Suprapubic skin (tissue), 4 donors: ENCODE data around the gene KAZN. TPM values are rescaled to one million over a fixed set of nuclear protein-coding genes. Genes with fewer than 3 reads are reported as not detected.

Experiments
- DNase-seq, 2 donors: peaks; one replicate each; pipeline ENCODE4 v3.0.0-alpha.2; 2019; ENCODE audit warnings: low spot score in 2 of 2
- H3K27ac ChIP-seq: fragments of 200-600 bp; sonication (generic); one replicate; pipeline ENCODE4 v1.5.1; 2019
- H3K27me3 ChIP-seq: fragments of 200-600 bp; sonication (generic); one replicate; pipeline ENCODE4 v1.5.1; 2019
- H3K36me3 ChIP-seq: fragments of 200-600 bp; sonication (generic); one replicate; pipeline ENCODE4 v1.5.1; 2019
- H3K4me1 ChIP-seq: fragments of 200-600 bp; sonication (generic); one replicate; pipeline ENCODE4 v1.5.1; 2019
- H3K4me3 ChIP-seq: fragments of 200-600 bp; sonication (generic); one replicate; pipeline ENCODE4 v1.5.1; 2019; ENCODE audit warnings: mild to moderate bottlenecking
- H3K9me3 ChIP-seq: fragments of 200-600 bp; sonication (generic); one replicate; pipeline ENCODE4 v1.5.1; 2019
- CTCF ChIP-seq, 2 donors: fragments of 200-600 bp in 1 of 2; fragments of 450-650 bp in 1 of 2; sonication (generic) in 1 of 2; IDR thresholded peaks; one replicate each; pipeline ENCODE4 v1.5.1; 2016 to 2019; ENCODE audit warnings: antibody characterized with exemption in 2 of 2, mild to moderate bottlenecking in 1 of 2, moderate library complexity in 1 of 2
- EP300 ChIP-seq: sonication (generic); formaldehyde crosslinking; IDR thresholded peaks from one replicate; pipeline ENCODE4 v1.6.1; 2017; ENCODE audit warnings: antibody characterized with exemption
- POLR2A ChIP-seq, 2 donors: fragments of 450-650 bp; IDR thresholded peaks; one replicate each; pipeline ENCODE4 v1.6.1; 2017; ENCODE audit warnings: antibody characterized with exemption in 2 of 2, mild to moderate bottlenecking in 2 of 2, moderate library complexity in 2 of 2
- POLR2AphosphoS5 ChIP-seq, 3 donors: sonication (generic); formaldehyde crosslinking; IDR thresholded peaks; one replicate each; pipeline ENCODE4 v1.6.1; 2017; ENCODE audit warnings: antibody characterized with exemption in 3 of 3
- WGBS: methylation state at CpG from one replicate; pipeline ENCODE4 v1.1.5; 2018; 5-methylcytosine and 5-hydroxymethylcytosine counted together
- total RNA-seq, 4 donors: library from RNA; depleted of rRNA; stranded (reverse); fragments of >200 nt; gene quantifications; one replicate each; pipeline ENCODE4 v1.1.0, GENCODE V29; 2016

KAZN gene
- total RNA-seq, 4 donors from 2014 or later: 29.2 to 37.5 (median 31.7) TPM

GRCh38 chr1:14590411-14591180 is 7.9 kb upstream of the KAZN start:
- Histone ChIP-seq H3K27ac (no peak overlapping the region), H3K4me1 (no peaks in the 10 kb centered on the region), H3K4me3 (no peak overlapping the region), H3K27me3 (peaks cover 8% of the 10 kb centered on the region), H3K9me3 (no peaks in the 10 kb centered on the region), H3K36me3 (no peaks in the 10 kb centered on the region)
- TF ChIP-seq POLR2AphosphoS5 (IDR thresholded peaks at IDR 0.05) (no peak), CTCF (IDR thresholded peaks at IDR 0.05) (no peak), POLR2A (IDR thresholded peaks at IDR 0.05) (no peak), EP300 (no peak)
- 85% methylated on average over 10 of the region's 10 CpGs for WGBS
- DNase-seq: no peak

DNA sequence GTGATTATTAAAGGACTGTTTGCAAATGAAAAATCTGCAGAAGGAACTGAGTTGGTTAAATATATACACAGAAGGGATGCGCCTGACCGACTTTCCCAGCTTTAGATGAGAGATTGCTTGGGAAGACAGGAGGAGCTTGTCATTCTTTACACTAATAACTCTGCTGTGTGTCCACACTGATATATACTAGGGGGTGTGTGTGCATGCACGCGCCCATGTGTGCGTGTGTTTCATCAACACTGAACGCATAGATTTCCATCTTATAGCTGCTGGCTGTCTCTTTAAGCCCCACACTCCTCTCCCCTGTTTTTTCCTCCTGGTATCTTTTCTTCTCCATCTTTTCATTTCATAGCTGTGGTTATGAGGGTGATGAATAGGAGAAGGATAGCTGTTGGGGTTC is 6.9 kb upstream of the KAZN start:
- H3K4me3 ChIP-seq: no peak overlapping the region
- TF ChIP-seq POLR2AphosphoS5 (IDR thresholded peaks at IDR 0.05) (no peak), EP300 (no peak), CTCF (IDR thresholded peaks at IDR 0.05) (no peak), POLR2A (IDR thresholded peaks at IDR 0.05) (no peak)
- no peaks in the 10 kb centered on the region for H3K9me3 ChIP-seq
- no peaks in the 10 kb centered on the region for H3K36me3 ChIP-seq
- no peaks in the 10 kb centered on the region for H3K4me1 ChIP-seq
- no peak overlapping the region for H3K27ac ChIP-seq
- peaks cover 8% of the 10 kb centered on the region for H3K27me3 ChIP-seq
- WGBS: 88% methylated on average over 6 of the region's 6 CpGs
- no peak for DNase-seq

- 87% methylated on average over 9 of the region's 9 CpGs for WGBS
- H3K27me3 ChIP-seq: peaks cover 11% of the 10 kb centered on the region
- DNase-seq: no peak
- no peaks in the 10 kb centered on the region for H3K4me1 ChIP-seq
- no peak overlapping the region for H3K27ac ChIP-seq
- H3K4me3 ChIP-seq: no peak overlapping the region
- TF ChIP-seq CTCF (IDR thresholded peaks at IDR 0.05): no peak
- TF ChIP-seq POLR2A (IDR thresholded peaks at IDR 0.05): no peak
- no peak for TF ChIP-seq EP300
- TF ChIP-seq POLR2AphosphoS5 (IDR thresholded peaks at IDR 0.05): no peak
- no peaks in the 10 kb centered on the region for H3K36me3 ChIP-seq
- H3K9me3 ChIP-seq: no peaks in the 10 kb centered on the region
Observed at GRCh38 chr1:14592004-14592631, 6.4 kb upstream of the KAZN start.

GRCh38 chr1:14593302-14593701 is 5.2 kb upstream of the KAZN start:
- TF ChIP-seq EP300 (no peak), POLR2A (IDR thresholded peaks at IDR 0.05) (no peak), POLR2AphosphoS5 (IDR thresholded peaks at IDR 0.05) (no peak), CTCF (IDR thresholded peaks at IDR 0.05) (no peak)
- H3K9me3 ChIP-seq: no peaks in the 10 kb centered on the region
- H3K36me3 ChIP-seq: no peaks in the 10 kb centered on the region
- no peak overlapping the region for H3K4me3 ChIP-seq
- H3K4me1 ChIP-seq: peaks cover 8% of the 10 kb centered on the region
- DNase-seq: no peak
- no peak overlapping the region for H3K27ac ChIP-seq
- peaks cover 23% of the 10 kb centered on the region for H3K27me3 ChIP-seq
- 88% methylated on average over 4 of the region's 4 CpGs for WGBS

DNA sequence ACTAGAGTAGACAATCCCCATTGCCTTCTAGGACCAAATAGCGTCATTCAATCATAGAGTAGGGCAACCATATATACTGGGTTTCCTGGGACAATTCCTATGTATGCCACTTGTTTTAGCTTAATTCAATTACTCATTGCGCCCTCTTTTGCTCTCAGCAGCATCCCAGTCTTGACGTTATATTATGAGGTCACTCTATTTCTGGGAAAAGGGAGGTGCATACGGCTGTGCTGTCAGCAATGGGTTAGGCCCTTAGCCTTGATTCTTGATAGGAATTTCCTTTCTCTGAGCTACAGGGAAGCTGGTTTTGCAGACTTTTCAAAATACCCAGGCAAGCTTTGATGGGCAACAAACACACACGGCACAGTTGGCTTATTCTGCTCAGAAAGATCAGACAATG is 4.4 kb upstream of the KAZN start:
- 78% methylated on average over 5 of the region's 5 CpGs for WGBS
- Histone ChIP-seq H3K9me3 (no peaks in the 10 kb centered on the region), H3K4me1 (peaks cover 16% of the 10 kb centered on the region), H3K36me3 (no peaks in the 10 kb centered on the region), H3K4me3 (no peak overlapping the region), H3K27ac (no peak overlapping the region), H3K27me3 (peaks cover 30% of the 10 kb centered on the region)
- no peak for DNase-seq
- TF ChIP-seq POLR2A (IDR thresholded peaks at IDR 0.05) (no peak), CTCF (IDR thresholded peaks at IDR 0.05) (no peak), POLR2AphosphoS5 (IDR thresholded peaks at IDR 0.05) (no peak), EP300 (no peak)
